ENCODE measurements around the gene BRSK1. TPM values are rescaled to one million over a fixed set of nuclear protein-coding genes. Genes with fewer than 3 reads are reported as not detected.
A peak's percentile ranks its signal among the peaks of the same experiment; 100 is the strongest.

The BRSK1 gene
- total and polyA plus RNA-seq, 2 of the 8 experiments (the other 6 are each of a cell fraction or from before 2014, with no cell fraction given): 27.6 to 32.7 TPM

DNA sequence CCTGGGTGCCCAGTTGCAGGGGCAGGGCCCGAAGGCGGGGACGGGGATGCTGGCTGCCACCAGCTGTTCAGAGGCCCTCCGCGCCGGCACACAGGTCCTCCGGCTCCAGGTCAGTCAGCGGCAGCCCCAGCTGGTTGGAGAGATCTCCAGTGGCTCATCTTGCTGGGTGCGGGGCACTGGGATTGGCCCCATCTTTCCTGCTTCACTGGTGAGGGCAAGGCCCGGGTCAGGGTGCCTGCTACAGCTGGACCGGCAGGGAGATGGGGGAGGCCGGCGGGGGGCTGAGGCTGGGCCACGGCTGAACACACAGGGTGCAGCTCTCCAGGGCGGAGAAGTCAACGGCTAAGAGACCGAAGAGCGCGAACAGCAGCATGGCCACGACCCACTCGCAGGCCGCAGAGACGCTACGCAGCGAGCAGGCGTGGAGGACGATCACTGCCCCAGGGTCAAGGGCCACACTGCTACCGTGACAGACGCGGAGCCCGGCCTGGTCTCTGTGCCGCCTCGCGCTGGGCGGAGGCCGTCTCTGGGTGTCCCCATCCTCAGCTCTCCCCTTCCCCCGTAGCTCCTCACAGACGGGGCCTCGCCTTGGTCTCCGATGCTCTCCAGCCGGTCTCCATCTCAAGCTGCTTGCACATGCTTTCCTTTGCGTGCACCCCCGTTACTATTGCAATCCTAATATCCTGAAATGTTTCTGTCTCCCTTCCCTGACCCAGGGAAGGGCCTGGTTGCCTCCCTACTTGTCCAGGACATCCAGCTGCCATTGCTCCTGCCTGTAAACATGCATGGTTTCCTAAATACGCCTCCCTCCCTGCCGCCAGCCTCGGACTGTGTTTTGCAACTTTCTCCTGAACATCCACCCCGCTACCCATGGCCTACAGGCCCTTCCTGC lies 29.1 kb downstream of the BRSK1 start:
- peak overlapping the region; percentile 88; the same call in 1 of the 2 replicates for H2BK15ac ChIP-seq (ENCODE audit: low read length)
- H3K18ac ChIP-seq (ENCODE audit: extremely low read depth, low read length): no peak overlapping the region
- no peaks in the 10 kb centered on the region for H3K79me2 ChIP-seq (ENCODE audit: control insufficient read depth in 1 of 2, insufficient read depth in 2 of 2, low read length in 2 of 2)
- no peaks in the 10 kb centered on the region for H3K4me1 ChIP-seq (replicated peaks in 1 of 4; ENCODE audit: control insufficient read depth in 3 of 4, insufficient read depth in 4 of 4, low read length in 3 of 4)
- no peak overlapping the region for H3K4ac ChIP-seq (replicated peaks; ENCODE audit: insufficient read length, low read depth, low read length)
- no peak overlapping the region for H2AK5ac ChIP-seq (ENCODE audit: low read depth, low read length)
- H3K79me1 ChIP-seq (ENCODE audit: low read depth, low read length): no peaks in the 10 kb centered on the region
- DNase-seq (ENCODE audit: low read depth in 1 of 2, low spot score in 2 of 2): no peak
- no peak overlapping the region for H2BK20ac ChIP-seq (ENCODE audit: low read length)
- H3K4me2 ChIP-seq (ENCODE audit: insufficient read depth in 1 of 2, low read depth in 2 of 2, low read length in 2 of 2): no peak overlapping the region
- no peaks in the 10 kb centered on the region for H3K23me2 ChIP-seq (ENCODE audit: low read depth, low read length)
- no peaks in the 10 kb centered on the region for H4K20me1 ChIP-seq (replicated peaks in 1 of 2; ENCODE audit: control insufficient read depth in 1 of 2, insufficient read depth in 2 of 2, low read length in 2 of 2)
- H2BK12ac ChIP-seq (ENCODE audit: low read depth, low read length): no peak overlapping the region
- no peak overlapping the region for H3K23ac ChIP-seq (ENCODE audit: insufficient read length)
- WGBS, 2 experiments (ENCODE audit: extremely low coverage in 1 of 2, insufficient coverage in 1 of 2, insufficient read length in 1 of 2, insufficient replicate concordance in 2 of 2, low coverage in 1 of 2, low lambda C conversion rate in 2 of 2, missing lambda C conversion rate in 1 of 2): 91% methylated on average over 34 of the region's 47 CpGs; no CpG with 5 or more reads in 1 of the 2 experiments
- no peak overlapping the region for H3K14ac ChIP-seq (ENCODE audit: insufficient read length)
- ChIA-PET CTCF (ENCODE audit: partially characterized antibody) (interaction anchor here (0.6 to 5.1 kb wide), 10 partner anchors 9 to 191 kb away, joined by 3 to 33 read pairs (median 4); no protein-coding TSS in a partner anchor), POLR2A (ENCODE audit: partially characterized antibody) (interaction anchor here (0.6 to 4.4 kb wide), 19 partner anchors 9 to 183 kb away, joined by 3 to 32 read pairs (median 5); partner anchors contain the start of genes KMT5C, RPL28 and TMEM238)
- H3K56ac ChIP-seq (replicated peaks; ENCODE audit: insufficient read length, low read depth, low read length): no peak overlapping the region
- no peak overlapping the region for H2BK120ac ChIP-seq (replicated peaks; ENCODE audit: low read depth, low read length)
- H4K5ac ChIP-seq (ENCODE audit: insufficient read length, low read depth, low read length): no peak overlapping the region
- H3K27ac ChIP-seq (ENCODE audit: low read depth, low read length): no peak overlapping the region
- no peak for FAIRE-seq
- H3K36me3 ChIP-seq (ENCODE audit: control insufficient read depth in 2 of 4, insufficient read depth in 4 of 4, low read length in 3 of 4): peaks cover 5 to 18% (median 14%) of the 10 kb centered on the region in 4 experiments
- no peak overlapping the region for H3K4me3 ChIP-seq (ENCODE audit: extremely low read depth in 1 of 4, insufficient read depth in 2 of 4, low read depth in 3 of 4, low read length in 4 of 4)
- no peaks in the 10 kb centered on the region for H3K9me3 ChIP-seq (ENCODE audit: insufficient read depth in 2 of 2, low read depth in 1 of 2, low read length in 1 of 2)
- H3K9ac ChIP-seq (replicated peaks in 1 of 4; ENCODE audit: extremely low read depth in 1 of 4, low read depth in 3 of 4, low read length in 3 of 4): no peak overlapping the region
- H4K91ac ChIP-seq (replicated peaks; ENCODE audit: insufficient read length, low read length): no peak overlapping the region
- no peak overlapping the region; the same call in 1 of the 2 replicates for H2BK5ac ChIP-seq (ENCODE audit: low read depth, low read length)
- H2AFZ ChIP-seq (ENCODE audit: low read length): no peak overlapping the region
- H4K8ac ChIP-seq (ENCODE audit: extremely low read depth, insufficient read depth, low read length): no peak overlapping the region
- H3K27me3 ChIP-seq (replicated peaks in 1 of 4; ENCODE audit: control insufficient read depth in 3 of 4, extremely low read depth in 1 of 4, insufficient read depth in 3 of 4, low read length in 3 of 4): no peaks in the 10 kb centered on the region
- TF ChIP-seq RNF2 (IDR thresholded peaks at IDR 0.05; ENCODE audit: borderline replicate concordance, low read depth, low read length, missing control alignments, poor library complexity, severe bottlenecking) (no peak), TAF1 (IDR thresholded peaks at IDR 0.05; ENCODE audit: low read depth, low read length) (no peak), SRF (IDR thresholded peaks at IDR 0.05; ENCODE audit: low read depth, low read length) (no peak), NRF1 (IDR thresholded peaks at IDR 0.05; ENCODE audit: low read depth, low read length) (no peak), SP4 (IDR thresholded peaks at IDR 0.05; ENCODE audit: low read length) (no peak), POLR2AphosphoS5 (IDR thresholded peaks at IDR 0.05; ENCODE audit: low read depth, low read length) (no peak), GTF2F1 (IDR thresholded peaks at IDR 0.05; ENCODE audit: borderline replicate concordance, low read depth, low read length) (no peak), KDM4A (IDR thresholded peaks at IDR 0.05; ENCODE audit: low read depth, low read length, severe bottlenecking) (no peak)
